Measurements from ENCODE around the gene ROGDI. TPM values are rescaled to one million over a fixed set of nuclear protein-coding genes. Genes with fewer than 3 reads are reported as not detected.

Gene ROGDI
- total and polyA plus RNA-seq, 2 donors (not counting 3 experiments of a cell fraction or from before 2014, with no cell fraction given): 12.0 to 36.9 TPM

GRCh38 chr16:4787627-4788482 lies 14.6 kb downstream of the ROGDI start, which contains the start of gene SEPTIN12:
SEPTIN12 (minus strand) TSS chr16:4788345; CDS start chr16:4787645, 700 bp downstream.
- H3K27me3 ChIP-seq (ENCODE audit: control insufficient read depth in 2 of 2, insufficient read depth in 2 of 2, low read length in 2 of 2): no peaks in the 10 kb centered on the region
- no peaks in the 10 kb centered on the region for H3K4me1 ChIP-seq (ENCODE audit: control insufficient read depth, extremely low read depth, insufficient read depth, low read length)
- no peak within 1 kb of the TSS for H2AFZ ChIP-seq (ENCODE audit: low read depth, low read length)
- H3K4me2 ChIP-seq (ENCODE audit: insufficient read depth, low read length): no peak within 1 kb of the TSS
- H3K79me2 ChIP-seq (ENCODE audit: control insufficient read depth, insufficient read depth, low read length): no peaks in the 10 kb centered on the region
- CTCF ChIA-PET: interaction anchor here (1.3 kb wide), 1 partner anchor 13 kb away, joined by 5 read pairs; no protein-coding TSS in a partner anchor
- DNase-seq (ENCODE audit: low read depth, low spot score): no peak
- no peak within 1 kb of the TSS for H3K4me3 ChIP-seq (replicated peaks in 1 of 3; ENCODE audit: insufficient read depth in 1 of 3, low read depth in 1 of 3, low read length in 3 of 3)
- no peaks in the 10 kb centered on the region for H3K36me3 ChIP-seq (ENCODE audit: control insufficient read depth in 2 of 2, extremely low read depth in 1 of 2, insufficient read depth in 2 of 2, low read length in 2 of 2)
- BruUV-seq (replicated peaks): no TSS peak
- H4K20me1 ChIP-seq (replicated peaks; ENCODE audit: control insufficient read depth, extremely low read depth, insufficient read depth, low read length): no peaks in the 10 kb centered on the region
- H3K9me3 ChIP-seq (replicated peaks; ENCODE audit: control insufficient read depth, insufficient read depth, low read length): no peaks in the 10 kb centered on the region
- FAIRE-seq: no peak
- no peaks in the 10 kb centered on the region for H3K9me1 ChIP-seq (replicated peaks; ENCODE audit: control insufficient read depth, extremely low read depth, insufficient read depth, low read length)
- H3K9ac ChIP-seq (replicated peaks; ENCODE audit: extremely low read depth, insufficient read depth, low read length): no peak within 1 kb of the TSS
- H3K27ac ChIP-seq (ENCODE audit: insufficient read depth, low read depth, low read length): no peak within 1 kb of the TSS
- POLR2A ChIA-PET: no interaction called here
- intact Hi-C loops (cut with micrococcal nuclease) (no loop called here), dilution Hi-C loops (cut with MboI; ENCODE audit: extremely low pct_ligation_motif_present, low sequenced_read_pairs) (no loop called here)
- TF ChIP-seq, protein P1, sequence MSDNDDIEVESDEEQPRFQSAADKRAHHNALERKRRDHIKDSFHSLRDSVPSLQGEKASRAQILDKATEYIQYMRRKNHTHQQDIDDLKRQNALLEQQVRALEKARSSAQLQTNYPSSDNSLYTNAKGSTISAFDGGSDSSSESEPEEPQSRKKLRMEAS (IDR thresholded peaks at IDR 0.05; ENCODE audit: insufficient read depth, insufficient read length): no peak
- no peak for TF ChIP-seq POLR2AphosphoS5 (IDR thresholded peaks at IDR 0.05; ENCODE audit: insufficient read depth, low read depth, low read length)
- no peak for TF ChIP-seq MYC (IDR thresholded peaks at IDR 0.05; ENCODE audit: low read depth, low read length)
- no peak for TF ChIP-seq POLR2A (IDR thresholded peaks at IDR 0.05; ENCODE audit: low read depth, low read length)
- no peak for TF ChIP-seq EZH2 (IDR thresholded peaks at IDR 0.05; ENCODE audit: borderline replicate concordance, low read depth, low read length, severe bottlenecking)
- no peak for TF ChIP-seq GATA2 (IDR thresholded peaks at IDR 0.05; ENCODE audit: insufficient read depth, insufficient read length, low read depth, low read length)
- TF ChIP-seq JUN (IDR thresholded peaks at IDR 0.05; ENCODE audit: borderline replicate concordance, insufficient read depth, insufficient read length, low read depth): no peak
